AG04450 (cell line): Measurements from ENCODE around the gene LEFTY2. TPM values are rescaled to one million over a fixed set of nuclear protein-coding genes. Genes with fewer than 3 reads are reported as not detected.

Experiments used
- CTCF ChIA-PET: fragments of 300-600, 350-600 bp; formaldehyde crosslinking; extraction: SDS; loops from one replicate; lab custom pipeline; 2022; ENCODE audit warnings: antibody characterized with exemption, inconsistent platforms; lab: Charles Lee
- POLR2A ChIA-PET: fragments of 350-600 bp; formaldehyde crosslinking; extraction: SDS; loops from one replicate; lab custom pipeline; 2021; ENCODE audit warnings: antibody characterized with exemption, inconsistent platforms; lab: Yijun Ruan, JAX
- DNase-seq: peaks from one replicate; pipeline ENCODE4 v3.0.0-alpha.2; 2011; ENCODE audit warnings: low read depth, low spot score
- H3K27ac ChIP-seq: one replicate; pipeline ENCODE4 v1.5.1; 2012; ENCODE audit warnings: low read depth, low read length, control low read depth
- H3K27me3 ChIP-seq: one replicate; pipeline ENCODE4 v1.6.0; 2012; ENCODE audit warnings: low read length; ENCODE audit not compliant: control insufficient read depth, insufficient read depth
- H3K4me3 ChIP-seq: 2 replicates; pipeline ENCODE4 v1.5.1; 2011; ENCODE audit warnings: mild to moderate bottlenecking, low read depth, low read length, control low read depth
- H3K9me3 ChIP-seq: 2 replicates; pipeline ENCODE4 v1.5.1; 2012; ENCODE audit warnings: low read length; ENCODE audit not compliant: control insufficient read depth, insufficient read depth
- polyA plus RNA-seq: library from polyadenylated mRNA; depleted of rRNA; stranded (reverse); fragments of >200 nt; gene quantifications from 2 replicates; pipeline ENCODE4 v1.2.3, GENCODE V29; 2011
- TF ChIP-seq, protein P1 (sequence below): IDR thresholded peaks from 2 replicates; pipeline ENCODE4 v1.5.1; 2011; ENCODE audit warnings: low read depth, low read length, control low read depth, inconsistent platforms

Gene LEFTY2
- polyA plus RNA-seq, 1 experiment = not detected

GRCh38 chr1:225962440-225962975 lies 21.5 kb upstream of the LEFTY2 start:
- TF ChIP-seq, protein P1, sequence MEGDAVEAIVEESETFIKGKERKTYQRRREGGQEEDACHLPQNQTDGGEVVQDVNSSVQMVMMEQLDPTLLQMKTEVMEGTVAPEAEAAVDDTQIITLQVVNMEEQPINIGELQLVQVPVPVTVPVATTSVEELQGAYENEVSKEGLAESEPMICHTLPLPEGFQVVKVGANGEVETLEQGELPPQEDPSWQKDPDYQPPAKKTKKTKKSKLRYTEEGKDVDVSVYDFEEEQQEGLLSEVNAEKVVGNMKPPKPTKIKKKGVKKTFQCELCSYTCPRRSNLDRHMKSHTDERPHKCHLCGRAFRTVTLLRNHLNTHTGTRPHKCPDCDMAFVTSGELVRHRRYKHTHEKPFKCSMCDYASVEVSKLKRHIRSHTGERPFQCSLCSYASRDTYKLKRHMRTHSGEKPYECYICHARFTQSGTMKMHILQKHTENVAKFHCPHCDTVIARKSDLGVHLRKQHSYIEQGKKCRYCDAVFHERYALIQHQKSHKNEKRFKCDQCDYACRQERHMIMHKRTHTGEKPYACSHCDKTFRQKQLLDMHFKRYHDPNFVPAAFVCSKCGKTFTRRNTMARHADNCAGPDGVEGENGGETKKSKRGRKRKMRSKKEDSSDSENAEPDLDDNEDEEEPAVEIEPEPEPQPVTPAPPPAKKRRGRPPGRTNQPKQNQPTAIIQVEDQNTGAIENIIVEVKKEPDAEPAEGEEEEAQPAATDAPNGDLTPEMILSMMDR = peak; percentile 57
- ChIA-PET POLR2A (interaction anchor here (1.5 kb wide), 1 partner anchor 38 kb away, joined by 4 read pairs; the partner anchor contains the start of gene PYCR2), CTCF (interaction anchor here (0.8 to 1.2 kb wide), 4 partner anchors 10 to 48 kb away, joined by 3 to 4 read pairs (median 4); no protein-coding TSS in a partner anchor)
- H3K9me3 ChIP-seq = no peaks in the 10 kb centered on the region; the same call in 1 of the 2 replicates
- no peak overlapping the region for H3K4me3 ChIP-seq
- DNase-seq = no peak
- H3K27me3 ChIP-seq = peaks cover 8% of the 10 kb centered on the region
- H3K27ac ChIP-seq = no peak overlapping the region

DNA sequence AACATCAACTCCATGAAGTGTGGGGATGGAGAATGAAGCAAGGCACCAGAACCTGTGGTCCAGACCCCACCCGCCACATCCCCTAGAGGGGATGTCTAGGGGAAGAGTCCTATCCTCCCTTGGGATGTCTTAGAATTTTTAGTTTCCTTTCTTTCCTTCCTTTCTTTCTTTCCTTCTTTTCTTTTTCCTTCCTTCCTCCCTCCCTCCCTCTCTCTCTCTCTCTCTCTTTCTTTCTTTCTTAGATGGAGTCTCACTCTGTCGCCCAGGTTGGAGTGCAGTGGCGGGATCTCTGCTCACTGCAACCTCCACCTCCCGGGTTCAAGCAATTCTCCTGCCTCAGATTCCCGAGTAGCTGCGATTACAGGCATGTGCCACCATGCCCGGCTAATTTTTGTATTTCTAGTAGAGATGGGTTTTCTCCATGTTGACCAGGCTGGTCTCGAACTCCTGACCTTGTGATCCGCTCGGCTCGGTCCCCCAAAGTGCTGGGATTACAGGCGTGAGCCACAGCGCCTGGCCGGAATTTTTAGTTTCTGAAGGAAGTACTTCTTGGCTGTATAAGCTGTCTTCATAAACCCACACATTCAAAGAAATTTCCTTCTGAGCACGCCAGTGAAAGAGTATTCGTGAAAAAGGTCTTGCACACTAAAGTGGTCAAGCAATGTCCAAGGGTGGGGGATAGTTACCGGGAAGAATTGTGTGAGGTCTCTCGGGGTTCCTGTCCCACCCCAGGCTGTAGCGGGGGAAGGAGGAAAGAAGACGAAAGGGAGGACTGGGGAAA lies 20.8 kb upstream of the LEFTY2 start:
- ChIA-PET CTCF (interaction anchor here (0.8 to 1.9 kb wide), 6 partner anchors 10 to 487 kb away, joined by 3 to 6 read pairs (median 4); no protein-coding TSS in a partner anchor), POLR2A (interaction anchor here (1.5 kb wide), 1 partner anchor 38 kb away, joined by 4 read pairs; the partner anchor contains the start of gene PYCR2)
- peaks cover 8% of the 10 kb centered on the region for H3K27me3 ChIP-seq
- no peak for DNase-seq
- H3K9me3 ChIP-seq = no peaks in the 10 kb centered on the region; the same call in 1 of the 2 replicates
- TF ChIP-seq, protein P1 = no peak
- H3K27ac ChIP-seq = no peak overlapping the region
- H3K4me3 ChIP-seq = no peak overlapping the region

GRCh38 chr1:225958041-225958440 lies 17.0 kb upstream of the LEFTY2 start:
- ChIA-PET POLR2A (no interaction called here), CTCF (no interaction called here)
- peaks cover 13% of the 10 kb centered on the region for H3K27me3 ChIP-seq
- H3K9me3 ChIP-seq = no peaks in the 10 kb centered on the region; the same call in 1 of the 2 replicates
- TF ChIP-seq, protein P1 = no peak
- no peak overlapping the region for H3K27ac ChIP-seq
- no peak overlapping the region for H3K4me3 ChIP-seq
- no peak for DNase-seq

DNA sequence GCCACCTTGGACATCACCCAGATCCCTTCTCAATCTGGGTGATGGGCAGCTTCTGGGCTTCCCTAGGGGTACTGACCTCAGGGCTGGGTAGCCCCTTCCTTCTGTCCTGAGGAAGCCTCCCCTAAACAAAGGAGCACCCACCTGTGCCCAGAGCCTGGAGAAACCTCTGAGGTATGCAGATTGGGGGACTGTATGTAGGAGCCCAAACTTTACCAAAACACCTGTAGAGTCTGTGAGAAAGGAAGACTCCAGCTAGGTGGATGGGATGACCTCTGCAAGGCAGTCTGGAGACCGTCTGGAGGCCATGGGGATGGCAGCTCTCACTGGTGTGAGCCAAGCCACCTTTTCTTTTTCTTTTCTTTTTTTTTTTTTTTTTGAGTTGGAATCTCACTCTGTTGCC lies 13.7 kb upstream of the LEFTY2 start:
- TF ChIP-seq, protein P1 = no peak
- POLR2A ChIA-PET = interaction anchor here (0.5 kb wide), 1 partner anchor 129 kb away, joined by 9 read pairs; no protein-coding TSS in a partner anchor
- peaks cover 22% of the 10 kb centered on the region for H3K27me3 ChIP-seq
- H3K27ac ChIP-seq = no peak overlapping the region
- no peaks in the 10 kb centered on the region for H3K9me3 ChIP-seq
- CTCF ChIA-PET = interaction anchor here (1.1 kb wide), 1 partner anchor 33 kb away, joined by 3 read pairs; no protein-coding TSS in a partner anchor
- H3K4me3 ChIP-seq = no peak overlapping the region
- no peak for DNase-seq
